RWPE1 (cell line): Measurements from ENCODE around the gene LMO7.
A peak's percentile ranks its signal among the peaks of the same experiment; 100 is the strongest.

Source experiments
- CTCF ChIA-PET: fragments of 350-600 bp; sonication (Branson Sonifier 250); formaldehyde crosslinking; extraction: SDS; loops from one replicate; lab custom pipeline; 2021; lab: Yijun Ruan, JAX
- POLR2A ChIA-PET: fragments of 400-600 bp; formaldehyde crosslinking; extraction: SDS; loops from one replicate; lab custom pipeline; 2020; ENCODE audit warnings: antibody characterized with exemption; ENCODE audit not compliant: low non-redundant PET; lab: Yijun Ruan, JAX
- DNase-seq: peaks from one replicate; pipeline ENCODE4 v3.0.0; 2012; ENCODE audit warnings: low spot score
- H3K27ac ChIP-seq: fragments of 450-650 bp; 2 replicates; pipeline ENCODE4 v1.5.1; 2017
- CTCF ChIP-seq: fragments of 450-650 bp; conservative IDR thresholded peaks from 2 replicates; pipeline ENCODE4 v1.5.1; 2017; ENCODE audit warnings: low read depth, mild to moderate bottlenecking

LMO7 gene

GRCh38 chr13:75870397-75870903 is 234.3 kb downstream of the LMO7 start:
- peak; percentile 26 for DNase-seq
- ChIA-PET CTCF (interaction anchor here (0.5 to 2.4 kb wide), 21 partner anchors 9 to 1078 kb away, joined by 3 to 9 read pairs (median 4); partner anchors contain the start of gene ACOD1), POLR2A (no interaction called here)
- no peak overlapping the region for H3K27ac ChIP-seq
- peak; percentile 86 for TF ChIP-seq CTCF

GRCh38 chr13:75871059-75871458 is 234.9 kb downstream of the LMO7 start:
- no peak overlapping the region for H3K27ac ChIP-seq
- POLR2A ChIA-PET, result no interaction called here
- no peak for DNase-seq
- CTCF ChIA-PET, result interaction anchor here (0.6 to 2.4 kb wide), 14 partner anchors 9 to 1052 kb away, joined by 3 to 9 read pairs (median 4); no protein-coding TSS in a partner anchor
- no peak for TF ChIP-seq CTCF

- no peak overlapping the region for H3K27ac ChIP-seq
- TF ChIP-seq CTCF, result no peak
- POLR2A ChIA-PET, result no interaction called here
- no peak for DNase-seq
- CTCF ChIA-PET, result interaction anchor here (0.6 to 0.7 kb wide), 2 partner anchors 304 to 507 kb away, joined by 3 to 4 read pairs; no protein-coding TSS in a partner anchor
These were observed 236.8 kb downstream of the LMO7 start for GRCh38 chr13:75872980-75873379.

- DNase-seq, result no peak
- no peak for TF ChIP-seq CTCF
- H3K27ac ChIP-seq, result no peak overlapping the region
- ChIA-PET POLR2A (no interaction called here), CTCF (interaction anchor here (0.7 kb wide), 1 partner anchor 590 kb away, joined by 3 read pairs; no protein-coding TSS in a partner anchor)
These were observed 237.4 kb downstream of the LMO7 start for GRCh38 chr13:75873494-75873893.

GRCh38 chr13:75875450-75875849 is 239.3 kb downstream of the LMO7 start:
- POLR2A ChIA-PET, result no interaction called here
- no peak for DNase-seq
- CTCF ChIA-PET, result interaction anchor here (0.6 to 1.5 kb wide), 5 partner anchors 36 to 1027 kb away, joined by 3 to 7 read pairs (median 3); no protein-coding TSS in a partner anchor
- TF ChIP-seq CTCF, result no peak
- no peak overlapping the region for H3K27ac ChIP-seq

GRCh38 chr13:75876142-75877050 is 240.3 kb downstream of the LMO7 start:
- peak; percentile 83 for TF ChIP-seq CTCF
- DNase-seq, result peak; percentile 62
- H3K27ac ChIP-seq, result no peak overlapping the region
- ChIA-PET POLR2A (no interaction called here), CTCF (interaction anchor here (0.6 to 1.0 kb wide), 10 partner anchors 21 to 1720 kb away, joined by 3 to 5 read pairs (median 3); no protein-coding TSS in a partner anchor)
